T-helper 2 cell treated with Interferon-gamma antibody and Interleukin-4, amounts not matched to agents 100 ng/mL and 5 ng/mL, for 36 hours (primary cell): ENCODE data around the gene MRPS21. TPM values are rescaled to one million over a fixed set of nuclear protein-coding genes. Genes with fewer than 3 reads are reported as not detected.

Experiments used
- intact Hi-C: fragments of 100-400 bp; cut with micrococcal nuclease; formaldehyde crosslinking; loops from one replicate; pipeline ENCODE4 v1.15.1; 2023
- total RNA-seq: library from RNA; stranded (reverse); gene quantifications from 2 replicates; pipeline ENCODE4 v1.2.3, GENCODE V29; 2022

MRPS21 gene
- 61.8 and 67.2 TPM in 2 replicates for total RNA-seq

- intact Hi-C loops, result loop anchor here (1.0 to 5.0 kb wide), 4 partner anchors 11 to 56 kb away; partner anchors contain the start of genes ANP32E, APH1A and CIART
Observed at GRCh38 chr1:150293433-150294253, at the start of gene MRPS21. MRPS21 (plus strand) TSS chr1:150293861; CDS start chr1:150294367, 506 bp downstream.

DNA sequence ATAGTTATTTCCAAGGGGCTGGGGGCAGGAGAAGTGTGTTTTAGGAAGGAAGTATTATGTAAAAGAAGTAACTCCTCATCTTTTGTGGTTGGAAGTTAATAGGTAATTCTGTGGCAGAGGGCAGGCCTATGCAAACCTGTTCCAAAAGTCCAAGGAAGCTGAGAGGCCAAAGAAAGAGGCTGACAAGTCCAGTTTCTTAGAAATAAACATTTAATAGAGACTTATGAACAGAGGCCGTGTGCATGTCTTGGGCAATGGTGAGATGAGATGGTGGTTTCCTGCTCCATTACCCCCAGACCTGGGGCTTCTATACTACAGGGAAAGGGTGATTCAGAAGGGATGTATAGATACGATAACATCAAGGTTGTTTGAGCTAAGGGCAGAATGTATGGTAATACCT lies 43.7 kb upstream of the MRPS21 start:
- intact Hi-C loops, result loop anchor here (10.0 kb wide), 1 partner anchor 265 kb away; the partner anchor contains the start of gene FALEC

DNA sequence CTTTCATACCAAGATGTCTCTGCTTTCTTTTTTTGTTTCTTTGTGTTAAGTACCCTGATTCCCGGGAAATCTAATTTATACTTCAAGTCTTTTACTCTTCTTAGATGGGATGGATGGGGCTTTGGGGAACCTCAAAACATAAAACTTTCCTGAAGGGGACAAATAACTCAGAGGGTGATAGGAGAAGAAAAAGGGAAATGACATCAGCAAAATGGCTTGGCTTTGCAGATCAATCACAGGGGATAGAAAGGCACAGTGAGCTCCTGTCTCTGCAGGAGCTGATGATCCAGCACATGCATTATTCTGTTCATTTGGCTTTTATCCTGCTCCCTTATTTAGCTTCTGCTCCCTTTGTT lies 37.5 kb upstream of the MRPS21 start:
- intact Hi-C loops, result loop anchor here (10.0 kb wide), 1 partner anchor 259 kb away; the partner anchor contains the start of gene FALEC

GRCh38 chr1:150256554-150257341 lies 36.9 kb upstream of the MRPS21 start:
- intact Hi-C loops, result loop anchor here (10.0 kb wide), 1 partner anchor 258 kb away; the partner anchor contains the start of gene FALEC

- intact Hi-C loops, result loop anchor here (10.0 kb wide), 1 partner anchor 257 kb away; the partner anchor contains the start of gene FALEC
Observed at GRCh38 chr1:150257624-150258585, 35.8 kb upstream of the MRPS21 start, which contains the start of gene CA14. CA14 (plus strand) TSS chr1:150257774; CDS start chr1:150258129, 355 bp downstream.

- intact Hi-C loops, result loop anchor here (10.0 kb wide), 1 partner anchor 256 kb away; the partner anchor contains the start of gene FALEC
Observed at GRCh38 chr1:150259217-150259616, 34.4 kb upstream of the MRPS21 start.

DNA sequence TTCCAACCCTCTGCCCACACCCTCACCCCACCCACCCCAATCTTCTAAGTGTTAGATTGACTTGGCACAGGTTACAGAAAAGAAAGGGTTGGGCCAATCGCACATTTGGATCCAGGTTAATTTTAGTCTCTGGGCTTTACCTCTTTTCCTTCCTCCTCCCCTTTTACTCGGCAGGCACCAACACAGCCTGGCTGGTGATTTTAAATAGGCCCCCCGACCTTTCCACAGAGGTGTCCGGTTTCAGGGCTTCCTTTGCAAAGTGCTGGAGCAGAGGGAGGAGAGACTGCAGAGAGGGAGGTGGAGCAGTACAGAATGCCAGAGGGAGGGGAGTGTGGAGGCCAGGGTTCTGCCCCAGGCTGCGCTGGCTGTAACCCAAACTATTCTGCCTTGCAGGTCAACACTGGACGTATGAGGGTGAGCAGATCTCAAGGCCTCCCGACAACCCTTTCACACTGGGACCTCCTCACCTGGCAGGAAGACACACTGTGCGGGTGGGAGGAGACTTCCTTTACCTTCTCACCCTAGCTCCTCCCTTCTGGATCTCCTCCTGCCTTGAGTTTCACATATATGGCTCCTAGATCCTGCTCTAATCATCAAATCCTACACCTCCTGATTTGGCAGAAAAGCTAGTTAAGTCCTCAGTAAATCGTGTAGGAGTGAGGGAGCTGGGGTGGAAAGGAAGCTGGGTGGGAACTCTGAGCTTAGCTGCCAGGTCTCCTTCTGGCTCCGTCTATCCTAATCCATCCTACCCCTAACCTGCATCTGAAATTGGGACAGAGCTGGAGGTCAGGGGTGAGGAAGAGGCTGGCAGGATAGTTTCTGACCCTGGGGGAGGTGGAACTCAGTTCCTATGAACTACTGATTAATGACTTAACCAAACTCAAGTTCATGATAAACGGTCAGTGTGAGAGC lies 33.6 kb upstream of the MRPS21 start:
- intact Hi-C loops, result loop anchor here (10.0 kb wide), 2 partner anchors 225 to 255 kb away; partner anchors contain the start of genes FALEC and TARS2

DNA sequence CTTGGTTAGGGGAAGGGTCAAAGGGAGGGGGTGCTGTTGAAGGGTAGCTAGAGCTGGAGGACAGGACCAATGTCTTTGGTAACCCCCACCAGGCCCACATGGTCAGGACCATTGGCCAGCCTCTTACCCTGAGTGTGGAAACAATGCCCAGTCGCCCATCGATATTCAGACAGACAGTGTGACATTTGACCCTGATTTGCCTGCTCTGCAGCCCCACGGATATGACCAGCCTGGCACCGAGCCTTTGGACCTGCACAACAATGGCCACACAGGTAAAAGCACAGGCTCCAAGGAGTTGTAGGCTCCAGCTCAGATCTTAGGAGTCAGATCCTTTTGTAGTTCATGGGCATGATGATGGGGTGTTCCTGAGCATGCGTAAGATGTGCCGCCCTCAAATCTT lies 32.3 kb upstream of the MRPS21 start:
- intact Hi-C loops, result loop anchor here (10.0 kb wide), 1 partner anchor 223 kb away; the partner anchor contains the start of gene TARS2

DNA sequence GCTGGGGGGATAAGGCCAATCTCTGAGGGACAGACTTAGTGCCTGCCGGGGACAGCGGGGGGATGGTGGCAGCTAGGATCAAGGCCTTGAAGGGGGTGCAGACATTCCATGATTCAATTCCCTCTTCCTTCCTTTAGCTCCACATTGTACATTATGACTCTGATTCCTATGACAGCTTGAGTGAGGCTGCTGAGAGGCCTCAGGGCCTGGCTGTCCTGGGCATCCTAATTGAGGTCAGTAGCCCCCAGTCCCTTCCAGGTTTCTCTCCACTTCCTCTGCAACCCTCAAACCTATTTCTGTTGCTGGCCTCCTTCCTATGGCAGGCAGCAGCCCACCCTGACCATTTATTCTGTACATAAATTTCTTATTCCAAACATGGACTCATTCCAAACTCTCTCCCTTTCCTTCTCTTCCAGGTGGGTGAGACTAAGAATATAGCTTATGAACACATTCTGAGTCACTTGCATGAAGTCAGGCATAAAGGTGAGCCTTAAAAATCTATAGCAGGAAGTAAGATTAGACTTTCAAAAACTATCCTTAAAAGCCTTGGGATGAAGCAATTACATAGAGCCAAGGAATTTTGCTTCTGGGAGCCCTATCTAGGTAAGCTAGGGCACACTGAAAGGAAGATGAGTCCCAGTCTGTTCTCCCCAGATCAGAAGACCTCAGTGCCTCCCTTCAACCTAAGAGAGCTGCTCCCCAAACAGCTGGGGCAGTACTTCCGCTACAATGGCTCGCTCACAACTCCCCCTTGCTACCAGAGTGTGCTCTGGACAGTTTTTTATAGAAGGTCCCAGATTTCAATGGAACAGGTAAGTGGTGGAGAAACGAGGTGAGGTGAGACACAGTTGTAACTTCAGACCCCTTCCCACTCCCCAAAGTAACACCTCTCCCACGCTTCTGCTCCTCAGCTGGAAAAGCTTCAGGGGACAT lies 31.0 kb upstream of the MRPS21 start:
- intact Hi-C loops, result loop anchor here (10.0 kb wide), 1 partner anchor 222 kb away; the partner anchor contains the start of gene TARS2

GRCh38 chr1:150263549-150263948 lies 30.1 kb upstream of the MRPS21 start:
- intact Hi-C loops, result loop anchor here (10.0 kb wide), 1 partner anchor 221 kb away; the partner anchor contains the start of gene TARS2

- intact Hi-C loops, result loop anchor here (10.0 kb wide), 1 partner anchor 217 kb away; the partner anchor contains the start of gene TARS2
Observed at GRCh38 chr1:150267896-150268295, 25.8 kb upstream of the MRPS21 start.

DNA sequence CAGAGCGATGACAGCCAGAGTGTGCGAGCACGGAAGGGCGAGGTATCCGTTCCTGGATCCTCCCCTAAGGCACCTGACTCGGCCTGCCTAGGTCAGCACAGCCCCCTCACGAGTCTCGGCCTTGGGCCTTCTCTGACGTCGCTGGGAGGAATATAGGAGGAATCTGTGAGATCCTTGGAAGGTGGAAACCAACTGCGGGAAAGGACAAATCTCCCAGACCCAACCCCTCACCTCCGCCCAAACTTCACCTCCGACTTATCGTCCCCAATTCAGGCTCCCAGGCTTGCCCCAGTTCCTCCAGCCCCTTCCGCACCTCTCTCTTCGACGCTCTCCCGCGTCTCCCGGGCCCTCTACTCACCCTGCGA lies 25.3 kb upstream of the MRPS21 start:
- intact Hi-C loops, result loop anchor here (10.0 kb wide), 1 partner anchor 216 kb away; the partner anchor contains the start of gene TARS2

GRCh38 chr1:150268705-150269403 lies 24.8 kb upstream of the MRPS21 start, which contains the start of gene APH1A:
APH1A (minus strand) TSS chr1:150269016; CDS start chr1:150268810, 206 bp downstream.
- intact Hi-C loops, result loop anchor here (1.0 to 10.0 kb wide), 5 partner anchors 12 to 216 kb away; partner anchors contain the start of genes ANP32E, MRPS21, PRPF3 and TARS2

DNA sequence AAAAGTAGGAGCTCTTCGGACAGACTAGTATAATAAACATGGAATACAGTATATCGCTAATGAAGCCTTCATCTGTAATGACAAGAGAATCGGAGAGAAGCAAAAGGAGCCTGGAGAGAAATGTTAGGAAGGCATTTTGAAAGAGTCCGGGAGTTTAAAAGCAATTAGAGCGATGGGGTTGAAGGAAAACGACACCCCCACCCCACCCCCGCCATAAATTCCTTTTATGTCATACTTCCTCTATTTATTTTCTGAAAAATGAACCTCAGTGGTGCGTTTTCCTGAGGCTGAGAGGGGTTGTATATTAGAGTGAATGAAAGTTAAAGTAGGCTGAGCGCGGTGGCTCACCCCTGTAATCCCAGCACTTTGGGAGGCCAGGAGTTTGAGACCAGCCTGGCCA lies 24.2 kb upstream of the MRPS21 start:
- intact Hi-C loops, result loop anchor here (1.0 to 10.0 kb wide), 5 partner anchors 12 to 215 kb away; partner anchors contain the start of genes ANP32E, MRPS21, PRPF3 and TARS2

GRCh38 chr1:150271291-150271959 lies 22.2 kb upstream of the MRPS21 start:
- intact Hi-C loops, result no loop called here

DNA sequence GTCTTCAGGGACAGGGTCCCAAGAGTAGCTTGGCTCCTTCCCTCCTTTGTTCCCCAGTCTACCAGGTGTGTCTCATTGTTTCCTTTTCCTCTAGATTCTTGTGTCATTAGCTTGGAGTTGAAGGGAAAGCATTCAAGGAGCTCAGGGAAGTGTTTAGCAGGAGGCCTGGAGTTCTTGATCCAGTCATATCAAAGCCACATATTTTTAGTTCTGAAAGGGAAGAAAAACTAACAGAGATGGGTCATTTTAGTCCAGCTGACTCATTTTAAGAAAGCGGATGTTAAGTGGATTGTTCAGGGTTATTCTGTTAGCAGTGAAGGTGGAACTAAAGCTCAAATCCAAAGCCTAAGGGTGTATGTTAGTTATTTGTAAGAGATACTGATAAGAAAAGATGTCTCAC lies 20.4 kb upstream of the MRPS21 start:
- intact Hi-C loops, result no loop called here
